HepG2 (cell line): Measurements from ENCODE around the gene MAP3K4. TPM values are rescaled to one million over a fixed set of nuclear protein-coding genes. Genes with fewer than 3 reads are reported as not detected.

ENCODE experiments used
- ATAC-seq: fragments of 200-7000 bp; cut with Tn5 transposase; 3 replicates; pipeline ENCODE4 v1.9.1; 2020; ENCODE audit warnings: mild to moderate bottlenecking, moderate library complexity
- BruUV-seq: library from RNA; stranded (reverse); fragments of 400-500 nt; replicated peaks from 2 replicates; lab custom pipeline; 2021; lab: Mats Ljungman, UMichigan
- CTCF ChIA-PET: fragments of 300-600 bp; formaldehyde crosslinking; extraction: SDS; loops from one replicate; lab custom pipeline; 2021; ENCODE audit warnings: low total read pairs, inconsistent platforms, low intra/inter-chr PET ratio; lab: Yijun Ruan, JAX
- POLR2A ChIA-PET: fragments of 350-600 bp; sonication (Branson Sonifier 250); formaldehyde crosslinking; loops from one replicate; lab custom pipeline; 2020; ENCODE audit warnings: antibody characterized with exemption, inconsistent platforms; lab: Yijun Ruan, JAX
- DNase-seq: peaks from one replicate; pipeline ENCODE4 v3.0.0-alpha.2; 2015; ENCODE audit warnings: low spot score
- FAIRE-seq: peaks from 3 replicates; lab custom pipeline; 2011; peaks lifted over from hg19 to GRCh38; lab: Jason Lieb, UNC
- H2AFZ ChIP-seq: one replicate; pipeline ENCODE4 v1.6.1; 2011; ENCODE audit warnings: low read length, inconsistent platforms
- H3K27ac ChIP-seq: fragments of 300-600 bp; 3 replicates; pipeline ENCODE4 v1.8.0; 2011; ENCODE audit warnings: mixed run types, mild to moderate bottlenecking, mixed read lengths, low read length, inconsistent platforms; ENCODE audit not compliant: insufficient read depth; ENCODE audit errors: extremely low read length
- H3K27me3 ChIP-seq, 2 experiments: fragments of 200-600 bp in 1 of 2; 2 replicates in 1 of 2; 3 replicates in 1 of 2; pipeline versions ENCODE4 v1.6.0 to v1.8.0; 2011; ENCODE audit warnings: low read length in 2 of 2, mild to moderate bottlenecking in 2 of 2, moderate library complexity in 2 of 2, inconsistent platforms in 1 of 2; ENCODE audit not compliant: insufficient read depth in 2 of 2, control insufficient read depth in 1 of 2
- H3K36me3 ChIP-seq, 2 experiments: fragments of 200-600 bp in 1 of 2; replicated peaks in 1 of 2; 2 replicates in 1 of 2; 3 replicates in 1 of 2; pipeline versions ENCODE4 v1.5.1 to v1.8.0; 2011; ENCODE audit warnings: low read length in 2 of 2, inconsistent platforms in 1 of 2; ENCODE audit not compliant: insufficient read depth in 2 of 2, control insufficient read depth in 1 of 2
- H3K4me1 ChIP-seq: 2 replicates; pipeline ENCODE4 v1.5.1; 2012; ENCODE audit warnings: low read length, inconsistent platforms; ENCODE audit not compliant: insufficient read depth
- H3K4me2 ChIP-seq: 2 replicates; pipeline ENCODE4 v1.6.0; 2011; ENCODE audit warnings: low read depth, low read length, inconsistent platforms
- H3K4me3 ChIP-seq, 3 experiments: fragments of 200-600 bp in 1 of 3; sonication (generic), shearing (Covaris generic) in 1 of 3; replicated peaks in 1 of 3; 2 replicates each; pipeline ENCODE4 v1.5.1; 2011 to 2016; ENCODE audit warnings: low read length in 3 of 3, inconsistent platforms in 2 of 3, low read depth in 2 of 3, mild to moderate bottlenecking in 2 of 3, control low read depth in 1 of 3, mixed read lengths in 1 of 3; ENCODE audit not compliant: insufficient read depth in 1 of 3
- H3K79me2 ChIP-seq: one replicate; pipeline ENCODE4 v1.6.1; 2011; ENCODE audit warnings: low read length, inconsistent platforms; ENCODE audit not compliant: insufficient read depth
- H3K9ac ChIP-seq: 2 replicates; pipeline ENCODE4 v1.6.0; 2011; ENCODE audit warnings: mild to moderate bottlenecking, low read depth, low read length, inconsistent platforms; ENCODE audit not compliant: insufficient read depth
- H3K9me3 ChIP-seq: 2 replicates; pipeline ENCODE4 v1.5.1; 2012; ENCODE audit warnings: mild to moderate bottlenecking, low read length
- H4K20me1 ChIP-seq: 2 replicates; pipeline ENCODE4 v1.6.0; 2011; ENCODE audit warnings: inconsistent platforms, mild to moderate bottlenecking, low read length, moderate library complexity; ENCODE audit not compliant: insufficient read depth
- CBX2 ChIP-seq, 2 experiments: fragments of 200-600 bp in 1 of 2; sonication (generic); formaldehyde crosslinking in 1 of 2; IDR thresholded peaks; 2 replicates each; pipeline versions ENCODE4 v1.7.0 to v1.8.1; 2018 to 2022; ENCODE audit warnings: low read depth in 2 of 2, low read length in 1 of 2, mild to moderate bottlenecking in 1 of 2, missing genetic modification reagents in 1 of 2
- CREB1 ChIP-seq, 2 experiments: fragments of 450-650 bp in 1 of 2; IDR thresholded peaks; 2 replicates each; pipeline ENCODE4 v1.6.1; 2016 to 2017; ENCODE audit warnings: control low read depth in 1 of 2, mild to moderate bottlenecking in 1 of 2, missing compliant biosample characterization in 1 of 2, missing genetic modification characterization in 1 of 2
- ESRRA ChIP-seq: sonication (generic); formaldehyde crosslinking; IDR thresholded peaks from 2 replicates; pipeline ENCODE4 v1.5.1; 2020; ENCODE audit warnings: mild to moderate bottlenecking, low read depth, missing genetic modification reagents
- FOXO1 ChIP-seq: sonication (generic); formaldehyde crosslinking; IDR thresholded peaks from 2 replicates; pipeline ENCODE4 v1.4.0; 2020; ENCODE audit warnings: missing genetic modification reagents
- HDAC2 ChIP-seq: sonication (generic); formaldehyde crosslinking; IDR thresholded peaks from 2 replicates; pipeline ENCODE4 v1.4.0; 2020; ENCODE audit warnings: missing genetic modification reagents
- KLF11 ChIP-seq: IDR thresholded peaks from 2 replicates; pipeline ENCODE4 v1.6.1; 2016; ENCODE audit warnings: missing compliant biosample characterization
- PITX1 ChIP-seq: sonication (generic); formaldehyde crosslinking; IDR thresholded peaks from 2 replicates; pipeline ENCODE4 v1.5.1; 2020; ENCODE audit warnings: mild to moderate bottlenecking, missing genetic modification reagents
- PRPF4 ChIP-seq: fragments of 200-400 bp; formaldehyde crosslinking; IDR thresholded peaks from 2 replicates; pipeline ENCODE4 v1.6.1; 2016; ENCODE audit warnings: low read length, low read depth; ENCODE audit not compliant: poor library complexity, severe bottlenecking
- PTBP1 ChIP-seq: fragments of 200-400 bp; formaldehyde crosslinking; IDR thresholded peaks from 2 replicates; pipeline ENCODE4 v1.6.1; 2018; ENCODE audit warnings: low read length, low read depth; ENCODE audit not compliant: poor library complexity, severe bottlenecking
- U2AF1 ChIP-seq: fragments of 200-400 bp; formaldehyde crosslinking; optimal IDR thresholded peaks from 2 replicates; pipeline ENCODE3; 2017; ENCODE audit warnings: mild to moderate bottlenecking, low read depth, low read length
- U2AF2 ChIP-seq: fragments of 200-400 bp; formaldehyde crosslinking; IDR thresholded peaks from 2 replicates; pipeline ENCODE4 v1.6.1; 2017; ENCODE audit warnings: low read depth, mild to moderate bottlenecking, low read length
- ZNF256 ChIP-seq: sonication (generic); formaldehyde crosslinking; conservative IDR thresholded peaks from 2 replicates; pipeline ENCODE4 v1.4.0; 2020; ENCODE audit warnings: missing genetic modification reagents
- ZNF335 ChIP-seq: sonication (generic); formaldehyde crosslinking; IDR thresholded peaks from 2 replicates; pipeline ENCODE4 v1.4.0; 2020; ENCODE audit warnings: missing genetic modification reagents
- WGBS: methylation state at CpG from one replicate; pipeline ENCODE4 v1.1.6; 2017; ENCODE audit warnings: low lambda C conversion rate; 5-methylcytosine and 5-hydroxymethylcytosine counted together
- in situ Hi-C: cut with HindIII; loops from 2 replicates; pipeline ENCODE4 v1.10.0; 2017; ENCODE audit warnings: low pct_unique_long_range_greater_than_20kb; ENCODE audit not compliant: extremely low pct_ligation_motif_present
- intact Hi-C: fragments of 100-400 bp; cut with micrococcal nuclease; formaldehyde crosslinking; loops from one replicate; pipeline ENCODE4 v1.10.0; 2022; ENCODE audit not compliant: unreplicated experiment
- polyA plus RNA-seq, 8 experiments: library from polyadenylated mRNA; depleted of rRNA in 3 of 8; stranded (reverse) in 7 of 8; unstranded in 1 of 8; fragments of >200 nt; fragmentation: Illumina TruSeq in 4 of 8; extraction: Trizol in 4 of 8; gene quantifications; 2 replicates each; pipeline versions ENCODE4 v1.2.1 to v1.2.3, GENCODE V29; 2011 to 2016; ENCODE audit warnings: low read depth in 4 of 8, missing spikeins in 1 of 8, mixed read lengths in 1 of 8; ENCODE audit not compliant: insufficient read depth in 1 of 8
- total RNA-seq, 5 experiments: library from RNA; depleted of rRNA; stranded (reverse); fragments of >200 nt; fragmentation: Illumina TruSeq; extraction: Trizol; gene quantifications; 2 replicates each; pipeline ENCODE4 v1.2.3, GENCODE V29; 2016; ENCODE audit warnings: low read depth in 1 of 5
- TF ChIP-seq, protein P1 (sequence below): sonication (generic); formaldehyde crosslinking; IDR thresholded peaks from 2 replicates; pipeline ENCODE4 v1.8.1; 2023; ENCODE audit warnings: missing genetic modification reagents, mild to moderate bottlenecking, borderline replicate concordance
- TF ChIP-seq, protein P2 (sequence below): sonication (generic); formaldehyde crosslinking; IDR thresholded peaks from 2 replicates; pipeline ENCODE4 v1.8.1; 2023; ENCODE audit warnings: mild to moderate bottlenecking, moderate library complexity, missing genetic modification reagents
- TF ChIP-seq, protein P3 (sequence below): sonication (generic); formaldehyde crosslinking; IDR thresholded peaks from 2 replicates; pipeline ENCODE4 v1.4.0; 2020; ENCODE audit warnings: missing genetic modification reagents, mild to moderate bottlenecking, borderline replicate concordance

MAP3K4 gene
- total and polyA plus RNA-seq, 2 of the 13 experiments (the other 11 are each of a cell fraction or from before 2014, with no cell fraction given), result 12.9 to 33.6 TPM

DNA sequence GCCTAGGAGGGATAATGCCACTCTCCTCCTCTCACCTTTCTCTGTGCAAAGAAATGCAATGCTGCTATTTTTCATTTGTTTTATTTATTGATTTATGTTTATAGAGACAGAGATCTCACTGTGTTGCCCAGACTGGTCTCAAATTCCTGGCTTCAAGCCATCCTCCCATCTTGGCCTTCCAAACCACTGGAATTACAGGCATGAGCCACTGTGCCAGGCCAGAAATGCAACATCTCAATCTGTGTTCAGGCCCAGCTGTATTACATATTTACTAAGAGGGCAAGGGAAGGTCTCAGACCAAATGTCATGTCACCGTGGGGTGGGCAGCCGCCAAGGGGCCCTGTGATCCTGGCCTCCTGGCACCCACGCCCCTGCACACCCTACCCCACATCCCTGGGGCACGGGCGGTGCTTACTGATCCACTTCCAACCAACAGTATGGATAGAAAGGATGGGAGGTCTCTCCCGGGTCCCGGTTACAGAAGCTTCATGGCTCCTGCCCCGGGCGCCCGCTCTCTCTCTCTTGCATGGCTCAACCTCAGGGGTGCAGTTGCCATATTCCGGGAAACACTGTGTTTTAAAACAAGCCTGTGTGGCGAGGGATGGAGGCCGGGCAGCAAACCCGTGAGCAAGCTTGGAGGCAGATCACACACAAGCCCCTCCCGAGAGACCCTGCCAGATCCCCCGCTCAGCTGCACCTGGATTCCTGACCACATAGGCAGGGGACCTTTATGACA is 170.5 kb downstream of the MAP3K4 start:
- H3K9me3 ChIP-seq, result no peaks in the 10 kb centered on the region
- POLR2A ChIA-PET, result no interaction called here
- intact Hi-C loops (no loop called here), in situ Hi-C loops (no loop called here)
- no peak for ATAC-seq
- no peak overlapping the region for H2AFZ ChIP-seq
- no peaks in the 10 kb centered on the region for H3K79me2 ChIP-seq
- TF ChIP-seq KLF11 (CRISPR knock-in tag) (no peak), CBX2 (IDR thresholded peaks at IDR 0.05; ENCODE audit: low read depth, low read length) (no peak), CBX2 (CRISPR knock-in tag; IDR thresholded peaks at IDR 0.05; ENCODE audit: low read depth) (no peak), ESRRA (CRISPR knock-in tag) (no peak), PTBP1 (no peak), PITX1 (CRISPR knock-in tag) (no peak), HDAC2 (CRISPR knock-in tag) (no peak), ZNF256 (CRISPR knock-in tag) (no peak), CREB1 (IDR thresholded peaks at IDR 0.05) (no peak), CREB1 (CRISPR knock-in tag; IDR thresholded peaks at IDR 0.05) (no peak), U2AF1 (no peak), PRPF4 (no peak), FOXO1 (CRISPR knock-in tag) (no peak), ZNF335 (CRISPR knock-in tag) (no peak), U2AF2 (no peak)
- TF ChIP-seq, protein P1, sequence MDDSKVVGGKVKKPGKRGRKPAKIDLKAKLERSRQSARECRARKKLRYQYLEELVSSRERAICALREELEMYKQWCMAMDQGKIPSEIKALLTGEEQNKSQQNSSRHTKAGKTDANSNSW, result no peak
- TF ChIP-seq, protein P2, sequence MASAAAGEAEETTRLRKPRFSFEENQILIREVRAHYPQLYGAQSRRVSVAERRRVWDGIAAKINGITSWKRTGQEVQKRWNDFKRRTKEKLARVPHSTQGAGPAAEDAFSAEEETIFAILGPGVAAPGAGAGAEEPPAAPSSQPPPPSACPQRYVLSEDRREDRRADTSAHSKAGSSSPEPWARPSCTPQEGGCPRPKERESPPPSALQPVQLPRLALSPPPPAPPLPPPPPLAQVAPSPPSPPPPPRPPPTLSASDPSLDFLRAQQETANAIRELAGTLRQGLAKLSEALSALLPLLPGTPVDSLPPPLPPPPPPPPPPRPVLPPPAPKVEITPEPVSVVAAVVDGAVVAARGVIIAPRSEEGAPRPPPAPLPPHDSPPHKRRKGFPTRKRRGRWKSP (CRISPR knock-in tag), result no peak
- TF ChIP-seq, protein P3, sequence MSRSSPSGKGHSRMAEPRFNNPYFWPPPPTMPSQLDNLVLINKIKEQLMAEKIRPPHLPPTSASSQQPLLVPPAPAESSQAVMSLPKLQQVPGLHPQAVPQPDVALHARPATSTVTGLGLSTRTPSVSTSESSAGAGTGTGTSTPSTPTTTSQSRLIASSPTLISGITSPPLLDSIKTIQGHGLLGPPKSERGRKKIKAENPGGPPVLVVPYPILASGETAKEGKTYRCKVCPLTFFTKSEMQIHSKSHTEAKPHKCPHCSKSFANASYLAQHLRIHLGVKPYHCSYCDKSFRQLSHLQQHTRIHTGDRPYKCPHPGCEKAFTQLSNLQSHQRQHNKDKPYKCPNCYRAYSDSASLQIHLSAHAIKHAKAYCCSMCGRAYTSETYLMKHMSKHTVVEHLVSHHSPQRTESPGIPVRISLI, result no peak
- no peak for DNase-seq
- H3K27me3 ChIP-seq, result peaks cover 0 to 22% of the 10 kb centered on the region in 2 experiments; a peak in 3 of 5 replicates
- no peak overlapping the region for H3K4me2 ChIP-seq
- H3K27ac ChIP-seq, result no peak overlapping the region
- H3K36me3 ChIP-seq, result no peaks in the 10 kb centered on the region
- CTCF ChIA-PET, result no interaction called here
- no peak overlapping the region for H3K9ac ChIP-seq
- BruUV-seq, result no TSS peak
- H3K4me3 ChIP-seq, result no peak overlapping the region
- FAIRE-seq, result no peak
- H3K4me1 ChIP-seq, result no peaks in the 10 kb centered on the region
- no peaks in the 10 kb centered on the region for H4K20me1 ChIP-seq
- whole genome bisulfite sequencing, result 75% methylated on average over 12 of the region's 16 CpGs
